Stimulated activated CD8-positive, alpha-beta memory T cell treated with anti-CD3 and anti-CD28 coated beads, Interleukin-15, amount 100 ng/mL, for 4 hours (primary cell): Measurements from ENCODE around the gene GALNT2.

ENCODE experiments used
- DNase-seq, 2 donors: peaks; one replicate each; pipeline ENCODE4 v3.0.0-alpha.2; 2020; ENCODE audit warnings: low read depth in 2 of 2

Gene GALNT2

DNA sequence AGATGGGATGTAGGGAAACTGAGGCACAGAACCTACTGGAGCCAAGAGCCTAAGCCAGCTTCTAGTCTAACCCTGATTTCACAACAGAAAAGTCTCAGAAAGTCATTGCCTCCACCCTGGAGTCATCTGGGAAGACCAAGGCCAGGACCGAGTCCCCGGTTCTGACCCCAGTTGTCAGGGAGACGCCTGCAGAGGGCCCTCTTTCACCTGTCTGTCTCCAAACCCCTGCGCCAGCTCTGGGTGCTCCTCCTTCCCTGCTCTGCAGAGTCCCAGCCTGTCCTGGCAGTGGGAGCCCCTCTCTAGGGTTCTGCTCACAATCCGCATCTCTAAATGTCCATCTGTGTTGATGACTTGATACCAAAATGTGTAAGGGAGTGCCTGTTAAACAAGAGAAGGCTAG is 209.4 kb downstream of the GALNT2 start:
- DNase-seq = no peak

- DNase-seq = no peak
These were observed 210.4 kb downstream of the GALNT2 start for GRCh38 chr1:230277201-230278025.

- no peak for DNase-seq
These were observed 211.3 kb downstream of the GALNT2 start for GRCh38 chr1:230278376-230278775.

DNA sequence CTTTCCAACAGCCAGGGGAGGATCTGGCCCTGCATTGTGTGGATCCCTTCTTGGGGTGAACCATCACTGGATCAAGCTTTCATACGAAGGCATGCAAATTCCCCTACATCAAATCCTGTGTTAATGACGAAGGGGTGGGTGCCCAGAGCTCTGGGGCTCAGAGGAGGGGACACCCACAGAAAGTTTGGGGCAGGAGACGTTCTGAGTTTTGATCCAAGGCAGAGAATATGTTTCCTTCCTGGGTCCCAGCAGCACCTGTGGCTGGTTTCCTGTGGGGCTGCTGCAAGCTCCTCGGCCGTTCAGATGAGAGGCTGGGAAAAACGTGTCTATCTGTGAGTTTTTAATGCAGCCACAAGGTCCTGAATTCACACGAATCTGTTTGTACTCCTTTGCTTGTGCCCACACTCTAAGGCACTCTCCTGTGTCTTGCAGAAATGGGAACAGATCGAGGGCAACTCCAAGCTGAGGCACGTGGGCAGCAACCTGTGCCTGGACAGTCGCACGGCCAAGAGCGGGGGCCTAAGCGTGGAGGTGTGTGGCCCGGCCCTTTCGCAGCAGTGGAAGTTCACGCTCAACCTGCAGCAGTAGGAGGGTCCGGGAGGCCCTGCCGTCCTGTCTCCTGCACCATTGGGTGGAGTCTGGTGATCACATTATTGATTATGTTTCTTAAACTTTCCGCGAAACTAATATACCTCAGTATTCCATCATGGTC is 212.0 kb downstream of the GALNT2 start:
- no peak for DNase-seq

- DNase-seq = no peak
These were observed 212.5 kb downstream of the GALNT2 start for GRCh38 chr1:230279583-230279945.

GRCh38 chr1:230280054-230280795 is 213.2 kb downstream of the GALNT2 start:
- no peak for DNase-seq

DNA sequence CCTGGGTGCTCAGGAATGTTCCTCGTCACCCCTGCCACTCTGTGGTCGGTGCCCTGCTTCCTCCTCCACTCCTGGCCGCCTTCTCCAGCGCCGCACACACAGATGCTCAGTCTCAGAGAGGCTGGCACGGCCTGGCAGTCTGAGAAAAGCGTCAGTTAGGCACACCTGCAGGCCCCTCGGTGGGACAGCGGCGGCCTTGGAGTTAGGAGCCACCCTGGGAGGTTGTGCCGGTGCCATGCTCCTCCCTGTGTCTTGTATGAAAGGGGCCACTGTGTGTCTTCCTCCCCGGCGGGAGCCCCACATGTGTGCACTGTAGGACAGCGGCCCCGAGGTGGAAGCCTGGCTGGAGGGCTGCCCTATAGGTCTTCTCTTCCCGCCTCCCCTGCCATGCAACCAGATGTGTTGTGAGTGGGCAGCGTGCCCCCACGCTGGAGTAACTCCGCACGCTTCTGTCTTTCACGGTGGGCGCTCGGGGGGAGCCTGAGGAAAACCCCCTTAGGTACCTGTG is 213.9 kb downstream of the GALNT2 start:
- DNase-seq = no peak

- DNase-seq = no peak
These were observed 214.5 kb downstream of the GALNT2 start for GRCh38 chr1:230281556-230281955.

GRCh38 chr1:230282157-230282556 is 215.1 kb downstream of the GALNT2 start:
- no peak for DNase-seq

- no peak for DNase-seq
These were observed 216.6 kb downstream of the GALNT2 start for GRCh38 chr1:230283678-230284077.

DNA sequence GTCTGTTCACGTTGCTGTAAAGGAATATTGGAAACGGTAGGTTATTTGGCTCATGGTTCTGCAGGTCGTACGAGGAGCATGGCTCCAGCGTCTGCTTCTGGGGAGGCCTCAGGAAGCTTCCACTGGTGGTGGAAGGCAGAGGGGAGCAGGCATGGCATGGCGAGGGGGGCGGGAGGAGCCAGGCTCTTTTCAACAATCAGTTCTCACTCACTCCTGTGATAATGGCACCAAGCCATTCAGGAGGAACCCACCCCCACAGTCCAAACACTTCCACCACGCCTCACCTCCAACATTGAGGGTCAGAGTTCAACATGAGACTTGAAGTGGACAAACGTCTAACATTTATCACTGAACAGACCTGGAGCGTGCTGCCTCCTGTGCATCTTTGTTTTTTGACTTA is 217.9 kb downstream of the GALNT2 start:
- DNase-seq = no peak

DNA sequence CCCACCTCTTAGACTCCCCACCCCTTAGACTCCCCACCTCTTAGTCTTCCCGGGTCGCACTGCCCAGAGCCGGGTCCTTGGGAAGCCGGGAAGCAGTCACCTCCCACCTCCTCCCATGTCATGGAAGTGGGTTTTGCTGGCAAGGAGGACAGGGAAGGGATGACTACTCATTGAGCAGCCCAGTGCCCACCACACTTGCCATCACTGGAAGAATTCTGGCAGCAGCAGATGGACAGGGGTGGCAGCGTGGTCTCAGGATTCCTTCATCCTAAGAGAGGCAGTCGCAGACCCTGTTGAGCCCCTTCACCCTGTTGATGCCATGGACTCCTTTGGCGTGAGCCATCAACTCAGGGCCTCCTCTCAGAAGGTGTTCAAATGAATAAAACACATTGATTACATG is 218.3 kb downstream of the GALNT2 start:
- no peak for DNase-seq

- DNase-seq = no peak
These were observed 219.3 kb downstream of the GALNT2 start for GRCh38 chr1:230286166-230286889.

- DNase-seq = no peak
These were observed 219.8 kb downstream of the GALNT2 start for GRCh38 chr1:230286890-230287269.

DNA sequence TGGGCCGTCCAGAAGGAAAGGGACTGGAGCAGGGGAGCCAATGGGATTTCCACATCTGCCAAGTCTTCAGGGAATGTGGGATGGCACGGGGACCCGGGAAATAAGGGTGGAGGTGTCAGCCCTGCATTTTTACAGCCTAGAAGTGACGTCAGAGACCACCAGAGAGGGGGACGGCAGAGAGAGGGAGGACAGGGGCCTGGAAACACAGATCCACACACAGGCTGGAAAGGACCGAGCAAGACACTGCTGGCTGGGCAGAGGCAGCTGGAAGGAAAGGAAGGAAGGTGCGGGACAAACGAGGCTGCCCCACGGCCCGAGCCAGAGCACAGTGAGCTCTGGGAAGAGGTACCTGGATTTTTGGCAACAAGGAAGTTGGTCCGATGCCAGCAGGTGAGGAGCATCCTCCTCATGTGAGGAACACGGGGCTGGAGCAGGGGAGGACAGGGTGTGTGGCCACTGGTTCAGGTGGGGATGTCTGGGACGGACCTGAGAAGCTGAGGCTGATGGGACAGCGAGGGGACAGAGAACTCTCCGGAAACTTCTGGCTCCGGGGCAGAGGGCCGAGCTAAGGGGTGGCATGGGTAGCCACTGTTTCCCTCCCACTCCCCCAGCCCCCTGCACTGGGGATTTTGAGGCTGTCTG is 220.8 kb downstream of the GALNT2 start:
- no peak for DNase-seq

- DNase-seq = no peak
These were observed 221.8 kb downstream of the GALNT2 start for GRCh38 chr1:230288641-230289349.

- no peak for DNase-seq
These were observed 222.3 kb downstream of the GALNT2 start for GRCh38 chr1:230289350-230289644.

- DNase-seq = no peak
These were observed 224.9 kb downstream of the GALNT2 start for GRCh38 chr1:230291731-230292620.

- DNase-seq = no peak
These were observed 225.8 kb downstream of the GALNT2 start for GRCh38 chr1:230292689-230293389.
